Measurements from ENCODE around the gene POLK. TPM values are rescaled to one million over a fixed set of nuclear protein-coding genes. Genes with fewer than 3 reads are reported as not detected.

POLK gene
- total RNA-seq, 2 donors from 2014 or later: 32.3 to 33.9 TPM

DNA sequence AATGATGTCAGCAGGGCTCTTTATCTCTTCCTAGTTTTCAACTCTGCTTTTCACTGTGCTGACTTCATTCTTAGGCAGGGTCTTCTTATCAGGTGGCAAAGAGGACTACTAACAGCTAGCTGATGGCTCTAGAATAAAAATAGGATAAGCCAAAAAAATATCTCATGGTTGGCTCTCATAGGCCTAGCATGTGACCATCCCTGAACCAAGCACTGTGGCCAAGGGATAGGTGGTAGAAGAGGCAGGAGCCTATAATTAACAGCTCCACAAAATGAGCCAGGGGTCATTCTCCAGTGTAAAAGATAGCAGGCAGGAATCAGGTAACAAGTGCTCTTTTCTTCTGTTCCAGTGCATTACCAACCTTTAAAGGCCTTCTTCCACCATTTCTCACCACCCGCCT lies 120.6 kb downstream of the POLK start:
- no peak for DNase-seq (ENCODE audit: low spot score)
- ATAC-seq: no peak
- H3K27ac Mint-ChIP-seq: no peak overlapping the region
- H3K36me3 Mint-ChIP-seq: no peaks in the 10 kb centered on the region
- H3K9me3 Mint-ChIP-seq: no peaks in the 10 kb centered on the region
- H3K4me3 Mint-ChIP-seq: no peak overlapping the region
- H3K4me1 Mint-ChIP-seq (ENCODE audit: low read depth in 2 of 2): no peaks in the 10 kb centered on the region
- H3K27me3 Mint-ChIP-seq: peaks cover 12 to 13% of the 10 kb centered on the region in 2 donors

DNA sequence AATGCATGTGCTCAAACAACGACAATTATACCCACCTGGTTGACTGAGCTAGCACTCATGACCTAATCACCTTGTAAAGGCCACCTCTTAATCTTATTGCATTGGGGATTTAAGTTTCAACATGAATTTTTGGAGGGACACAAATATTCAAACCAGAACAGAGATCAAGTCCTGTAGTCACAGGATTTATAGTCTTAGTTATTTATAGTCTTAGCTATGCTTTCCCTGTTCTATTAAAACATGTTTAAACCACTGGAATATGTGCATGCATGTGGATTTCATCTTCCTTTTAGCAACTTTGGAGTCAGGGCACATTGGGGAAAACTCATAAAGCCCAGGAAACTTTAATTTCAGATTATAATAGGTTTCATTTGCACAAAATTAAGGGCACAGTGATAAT lies 126.3 kb downstream of the POLK start:
- Mint-ChIP-seq H3K4me1 (ENCODE audit: low read depth in 2 of 2) (no peaks in the 10 kb centered on the region), H3K9me3 (no peaks in the 10 kb centered on the region), H3K27ac (no peak overlapping the region), H3K36me3 (no peaks in the 10 kb centered on the region), H3K27me3 (peaks cover 11 to 12% of the 10 kb centered on the region in 2 donors), H3K4me3 (no peak overlapping the region)
- ATAC-seq (no peak), DNase-seq (ENCODE audit: low spot score) (no peak)

DNA sequence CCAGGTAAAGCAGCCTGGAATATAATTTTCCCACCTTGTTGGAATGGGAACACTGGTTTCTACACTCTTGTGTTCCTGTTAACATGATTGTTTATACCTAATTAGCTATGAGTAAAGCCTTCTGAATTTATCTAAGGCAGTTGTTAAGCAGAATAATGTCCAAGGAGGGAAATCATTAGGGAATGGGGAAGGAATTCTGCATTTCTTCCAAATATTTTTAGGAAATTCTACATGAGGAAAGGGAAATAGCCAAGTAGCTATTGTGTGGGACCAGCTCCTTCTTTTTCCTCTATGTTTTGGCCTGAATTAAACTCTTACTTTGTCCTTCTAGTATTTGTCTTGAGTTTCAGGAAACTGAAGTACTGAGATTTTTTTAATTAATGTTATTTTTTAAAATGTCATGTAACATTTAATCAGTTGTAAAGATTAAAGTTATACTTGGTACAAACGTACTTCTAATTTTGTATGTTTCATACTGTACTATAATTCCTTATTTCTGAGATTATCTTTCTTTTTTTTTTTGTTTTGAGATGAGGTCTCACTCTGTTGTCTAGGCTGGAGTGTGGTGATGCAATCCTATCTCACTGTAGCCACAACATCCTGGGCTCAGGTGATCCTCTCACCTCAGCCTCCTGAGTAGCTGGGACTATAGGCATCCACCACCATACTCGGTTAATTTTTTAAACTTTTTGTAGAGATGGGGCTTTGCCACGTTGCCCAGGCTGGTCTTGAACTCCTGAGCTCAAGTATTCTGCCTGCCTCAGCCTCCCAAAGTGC lies 128.0 kb downstream of the POLK start:
- no peaks in the 10 kb centered on the region for H3K9me3 Mint-ChIP-seq
- H3K27me3 Mint-ChIP-seq: peaks cover 9 to 12% of the 10 kb centered on the region in 2 donors
- no peaks in the 10 kb centered on the region for H3K4me1 Mint-ChIP-seq (ENCODE audit: low read depth in 2 of 2)
- no peak overlapping the region for H3K4me3 Mint-ChIP-seq
- H3K36me3 Mint-ChIP-seq: no peaks in the 10 kb centered on the region
- ATAC-seq (no peak), DNase-seq (ENCODE audit: low spot score) (no peak)
- no peak overlapping the region for H3K27ac Mint-ChIP-seq

DNA sequence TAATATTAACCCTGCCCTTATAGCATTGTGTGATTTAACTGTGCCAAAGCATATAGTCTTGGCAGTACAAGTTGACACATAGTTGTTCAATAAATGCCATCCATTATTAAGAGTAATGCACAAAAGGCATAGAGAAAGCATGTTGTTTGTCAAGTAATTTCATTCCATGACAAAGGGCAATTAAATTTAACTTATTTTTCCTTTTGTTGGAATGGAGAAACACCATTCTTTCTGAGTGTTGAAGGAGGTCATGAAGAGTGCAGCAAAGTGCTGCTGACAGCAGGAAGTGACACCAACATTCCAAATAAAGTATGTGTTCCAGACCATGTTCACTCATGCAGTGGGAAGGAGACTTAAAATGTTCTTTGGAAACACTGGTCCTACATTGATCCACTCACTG lies 128.7 kb downstream of the POLK start:
- DNase-seq (ENCODE audit: low spot score) (no peak), ATAC-seq (no peak)
- Mint-ChIP-seq H3K4me1 (ENCODE audit: low read depth in 2 of 2) (no peaks in the 10 kb centered on the region), H3K9me3 (no peaks in the 10 kb centered on the region), H3K36me3 (no peaks in the 10 kb centered on the region), H3K4me3 (no peak overlapping the region), H3K27me3 (peaks cover 7 to 12% of the 10 kb centered on the region in 2 donors), H3K27ac (no peak overlapping the region)

DNA sequence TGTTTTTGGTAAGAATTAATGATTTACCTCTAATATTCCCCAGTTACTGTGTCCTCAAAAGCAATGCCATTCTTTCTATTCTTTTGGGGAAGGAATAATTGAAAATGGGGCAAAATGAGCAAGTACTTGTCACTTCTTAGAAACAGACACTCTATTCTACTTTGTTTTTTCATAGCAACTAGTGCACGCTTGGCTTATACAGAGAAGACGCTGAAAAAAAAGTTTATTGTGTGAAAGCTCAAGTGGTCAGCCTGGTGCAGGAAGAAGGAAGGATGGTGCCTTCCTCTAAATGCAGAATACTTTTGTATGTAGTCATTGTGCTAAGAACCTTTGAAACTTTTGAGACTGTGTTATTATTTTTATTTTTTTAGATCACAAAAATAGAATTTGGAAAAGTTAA lies 129.1 kb downstream of the POLK start:
- Mint-ChIP-seq H3K27ac (no peak overlapping the region), H3K9me3 (no peaks in the 10 kb centered on the region), H3K27me3 (peaks cover 5 to 9% of the 10 kb centered on the region in 2 donors), H3K4me3 (no peak overlapping the region), H3K4me1 (ENCODE audit: low read depth in 2 of 2) (no peaks in the 10 kb centered on the region), H3K36me3 (no peaks in the 10 kb centered on the region)
- ATAC-seq (no peak), DNase-seq (ENCODE audit: low spot score) (no peak)

DNA sequence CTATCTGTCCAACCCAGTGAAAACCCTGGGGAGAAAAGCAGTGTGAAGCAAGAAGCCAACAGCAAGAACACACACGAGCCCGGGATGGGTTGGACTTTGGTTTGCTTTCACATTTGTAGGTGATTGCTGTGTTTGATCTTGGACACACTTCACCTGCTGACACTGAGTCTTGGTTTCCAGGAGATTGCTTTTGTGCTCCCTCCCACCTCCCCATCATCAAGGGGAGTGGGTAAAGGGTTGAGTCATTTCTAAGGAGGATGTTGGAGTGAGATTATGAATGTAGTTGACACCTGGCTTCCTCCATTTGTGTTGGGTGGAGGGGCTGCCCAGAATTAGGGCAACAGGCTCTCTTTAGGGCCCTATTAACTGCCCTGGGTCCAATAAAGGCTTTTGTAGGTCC lies 137.0 kb downstream of the POLK start:
- H3K27ac Mint-ChIP-seq: no peak overlapping the region
- no peaks in the 10 kb centered on the region for H3K36me3 Mint-ChIP-seq
- H3K9me3 Mint-ChIP-seq: peaks cover 3% of the 10 kb centered on the region
- no peak overlapping the region for H3K4me3 Mint-ChIP-seq
- no peaks in the 10 kb centered on the region for H3K27me3 Mint-ChIP-seq
- DNase-seq (ENCODE audit: low spot score): no peak
- no peak for ATAC-seq
- no peaks in the 10 kb centered on the region for H3K4me1 Mint-ChIP-seq (ENCODE audit: low read depth in 2 of 2)

Other genes starting within 250 kb of the POLK start
- 100 to 1,000 TPM in 1 of 2 donors, 10 to 100 TPM in 1; 78.5 to 110 TPM for gene HMGCR, start 174.7 kb upstream of the POLK start, total RNA-seq
- gene CERT1, start 262 bp upstream of the POLK start, total RNA-seq: 10 to 100 TPM; 30.6 to 39.5 TPM
- under 1 TPM in 1 of 2 donors, not detected in 1; 0.33 TPM for gene ANKDD1B, start 99.6 kb downstream of the POLK start, total RNA-seq
- gene POC5, start 205.5 kb downstream of the POLK start, total RNA-seq: 10 to 100 TPM; 21.4 to 22.4 TPM